Dermis blood vessel endothelial cell (primary cell): ENCODE data around the gene SUSD2. TPM values are rescaled to one million over a fixed set of nuclear protein-coding genes. Genes with fewer than 3 reads are reported as not detected.
"Not testable (repeated sequence)": the region's sequence is repeated elsewhere in the genome, so short reads cannot be mapped to it uniquely, and the experiment has no call there.

Experiments used
- DNase-seq: peaks from one replicate; pipeline ENCODE4 v3.0.0; 2010
- total RNA-seq: library from RNA; depleted of rRNA; stranded (reverse); fragments of >200 nt; gene quantifications from 2 replicates; pipeline ENCODE4 v1.2.3, GENCODE V29; 2014

Gene SUSD2
- total RNA-seq, 1 donor from 2014 or later: 0.34 TPM

- DNase-seq: no peak
Measured at GRCh38 chr22:24214467-24215285, 33.4 kb downstream of the SUSD2 start.

- DNase-seq: no peak
Measured at GRCh38 chr22:24216541-24217209, 35.4 kb downstream of the SUSD2 start.

GRCh38 chr22:24217384-24217783 lies 36.1 kb downstream of the SUSD2 start:
- no peak for DNase-seq

- DNase-seq: no peak
Measured at GRCh38 chr22:24219750-24220149, 38.5 kb downstream of the SUSD2 start.

GRCh38 chr22:24224468-24224867 lies 43.2 kb downstream of the SUSD2 start:
- DNase-seq: no peak

GRCh38 chr22:24225044-24225601 lies 43.8 kb downstream of the SUSD2 start:
- DNase-seq: no peak

GRCh38 chr22:24225951-24226350 lies 44.7 kb downstream of the SUSD2 start:
- DNase-seq: no peak

- DNase-seq: peak; percentile 32
Measured at GRCh38 chr22:24230911-24231656, 49.8 kb downstream of the SUSD2 start.

GRCh38 chr22:24231706-24232105 lies 50.4 kb downstream of the SUSD2 start:
- DNase-seq: no peak

GRCh38 chr22:24232124-24232523 lies 50.8 kb downstream of the SUSD2 start:
- DNase-seq: no peak

GRCh38 chr22:24232725-24233124 lies 51.4 kb downstream of the SUSD2 start:
- DNase-seq: no peak

- DNase-seq: no peak
Measured at GRCh38 chr22:24233235-24233634, 51.9 kb downstream of the SUSD2 start.

- no peak for DNase-seq
Measured at GRCh38 chr22:24233816-24234215, 52.5 kb downstream of the SUSD2 start.

GRCh38 chr22:24235315-24235714 lies 54.0 kb downstream of the SUSD2 start:
- no peak for DNase-seq

- no peak for DNase-seq
Measured at GRCh38 chr22:24236656-24237055, 55.4 kb downstream of the SUSD2 start.

GRCh38 chr22:24238101-24238694 lies 56.9 kb downstream of the SUSD2 start:
- DNase-seq: not testable (repeated sequence)

Other genes starting within 250 kb of the SUSD2 start
- 1.4 and 11.1 TPM in 2 replicates for gene GSTT2B, start 220.3 kb upstream of the SUSD2 start, total RNA-seq
- 0.34 and 0.98 TPM in 2 replicates for gene DDTL, start 214.6 kb upstream of the SUSD2 start, total RNA-seq
- 114 and 121 TPM in 2 replicates for gene DDT, start 207.0 kb upstream of the SUSD2 start, total RNA-seq
- 0.65 TPM in 1 of 2 replicates, not detected in the other for gene GSTT2, start 201.4 kb upstream of the SUSD2 start, total RNA-seq
- not detected in 2 replicates for gene GSTT4, start 176.0 kb upstream of the SUSD2 start, total RNA-seq
- 35.7 and 50.2 TPM in 2 replicates for gene CABIN1, start 170.2 kb upstream of the SUSD2 start, total RNA-seq
- gene GGT5, start 63.6 kb downstream of the SUSD2 start, total RNA-seq: 4.9 and 27.8 TPM in 2 replicates
- 56.3 and 77.2 TPM in 2 replicates for gene SPECC1L, start 89.3 kb downstream of the SUSD2 start, total RNA-seq
- 11.4 and 16.2 TPM in 2 replicates for gene ADORA2A, start 246.1 kb downstream of the SUSD2 start, total RNA-seq